ENCODE data around the gene EFCAB5. TPM values are rescaled to one million over a fixed set of nuclear protein-coding genes. Genes with fewer than 3 reads are reported as not detected.

Gene EFCAB5
- total and polyA plus RNA-seq, 2 of the 8 experiments (the other 6 are each of a cell fraction or from before 2014, with no cell fraction given): 0.05 to 0.34 TPM

- TF ChIP-seq CTCF (IDR thresholded peaks at IDR 0.05; ENCODE audit: control extremely low read depth in 1 of 3, insufficient read depth in 1 of 3, low read depth in 1 of 3, low read length in 3 of 3) (no peak), BCL11A (IDR thresholded peaks at IDR 0.05; ENCODE audit: low read depth in 2 of 2, low read length in 2 of 2) (no peak), SIRT6 (IDR thresholded peaks at IDR 0.05; ENCODE audit: low read length) (no peak)
Observed at GRCh38 chr17:29973005-29973404, 31.6 kb downstream of the EFCAB5 start (continued).
